ENCODE results near the gene PRR4. TPM values are rescaled to one million over a fixed set of nuclear protein-coding genes. Genes with fewer than 3 reads are reported as not detected.

The PRR4 gene
- total RNA-seq, 1 donor from 2014 or later = 1.2 TPM

DNA sequence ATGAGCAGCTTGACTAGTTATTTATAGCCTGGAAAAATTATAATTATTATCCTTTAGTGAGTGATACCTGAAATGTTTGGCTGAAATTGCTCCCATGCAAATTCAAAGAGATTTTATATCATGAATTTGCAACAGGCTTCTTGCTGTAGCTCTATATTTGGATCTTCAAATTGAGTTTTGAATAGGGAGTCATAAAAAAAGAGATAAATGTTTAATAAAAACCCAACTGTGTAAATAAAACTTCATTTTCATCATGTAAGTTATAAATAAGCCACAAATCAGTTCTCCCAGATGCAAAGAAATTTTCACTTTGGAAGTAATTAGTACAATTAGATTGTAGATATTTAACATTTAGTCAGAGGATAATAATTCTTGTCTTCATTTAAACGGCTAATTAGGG, 42.1 kb downstream of the PRR4 start, which contains the start of gene TAS2R8:
Gene TAS2R8, minus strand, starts transcription at position 101 of the 400 bp plus-strand sequence. CDS start 306 bp downstream, outside the sequence.
- FAIRE-seq (no peak), DNase-seq (ENCODE audit: low spot score in 2 of 2) (no peak)

DNA sequence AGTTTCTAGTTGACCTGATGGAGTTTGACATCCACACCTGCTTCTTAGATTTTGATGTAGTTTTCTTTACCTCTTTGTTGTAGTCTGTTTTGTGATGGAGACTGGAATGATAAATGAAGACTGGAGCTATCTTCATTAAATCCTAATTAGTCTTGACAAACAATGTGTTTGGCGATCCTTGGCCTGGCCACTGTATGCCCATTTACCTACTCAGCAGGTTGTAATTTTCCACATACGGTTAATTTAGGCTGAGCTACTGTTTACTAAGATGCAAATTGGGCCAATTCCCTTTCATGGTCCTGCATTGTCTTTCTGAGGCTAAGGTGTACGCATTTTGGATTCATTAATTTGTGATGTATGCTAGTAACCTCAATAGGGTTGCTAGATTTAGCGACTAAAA, 46.7 kb downstream of the PRR4 start, which contains the start of gene TAS2R7:
Gene TAS2R7, minus strand, starts transcription at position 41 of the 400 bp plus-strand sequence. CDS start 57 bp downstream, outside the sequence.
- no peak for DNase-seq (ENCODE audit: low spot score in 2 of 2)
- no peak for FAIRE-seq

DNA sequence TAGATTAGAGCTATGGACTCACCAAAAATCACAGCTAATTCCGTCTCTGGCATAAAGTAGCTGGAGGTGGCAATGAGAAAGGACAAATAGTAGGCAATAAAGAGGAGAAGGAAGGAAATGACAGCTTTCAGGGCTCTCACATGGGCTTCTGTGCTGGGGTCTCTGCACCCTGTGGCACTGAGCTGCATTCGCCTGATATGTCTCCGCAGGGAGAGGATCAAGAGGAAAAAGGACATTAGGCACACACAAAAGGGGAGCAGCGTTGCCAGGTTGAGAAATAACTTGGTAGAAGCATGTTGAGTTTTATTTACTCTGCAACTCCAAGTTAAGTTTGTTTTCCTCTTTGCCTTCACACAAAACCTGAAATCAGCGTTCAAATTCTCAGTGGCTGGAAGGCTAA, 47.5 kb downstream of the PRR4 start:
- no peak for DNase-seq (ENCODE audit: low spot score in 2 of 2)
- no peak for FAIRE-seq

Small RNA genes lying within 50 kb of the gene (small RNA-seq; reads per million reads assigned to genes)
- gene PRR4 = not detected

Other genes with a start within 250 kb of the PRR4 start
- 18.3 TPM for gene MAGOHB, start 235.9 kb downstream of the PRR4 start, total RNA-seq
- gene STYK1, start 175.4 kb downstream of the PRR4 start, total RNA-seq = 2.9 TPM
- 6.9 TPM for gene YBX3, start 126.2 kb downstream of the PRR4 start, total RNA-seq
- 0.41 TPM for gene TAS2R7, start 46.8 kb downstream of the PRR4 start, total RNA-seq
- under 0.01 TPM for gene TAS2R8, start 42.2 kb downstream of the PRR4 start, total RNA-seq
- 0.41 TPM for gene TAS2R9, start 39.3 kb downstream of the PRR4 start, total RNA-seq
- 2.4 TPM for gene TAS2R10, start 23.1 kb downstream of the PRR4 start, total RNA-seq
- gene PRH1, start 34.8 kb upstream of the PRR4 start, total RNA-seq = 42.0 TPM
- gene TAS2R13, start 60.1 kb upstream of the PRR4 start, total RNA-seq = 2.4 TPM
- not detected for gene PRH2, start 79.8 kb upstream of the PRR4 start, total RNA-seq
- gene TAS2R14, start 89.8 kb upstream of the PRR4 start, total RNA-seq = 5.3 TPM
- 3.7 TPM for gene TAS2R50, start 137.4 kb upstream of the PRR4 start, total RNA-seq
- 6.9 TPM for gene TAS2R20, start 148.8 kb upstream of the PRR4 start, total RNA-seq
- gene TAS2R19, start 173.1 kb upstream of the PRR4 start, total RNA-seq = 6.9 TPM
- 7.3 TPM for gene TAS2R31, start 181.9 kb upstream of the PRR4 start, total RNA-seq
- 1.6 TPM for gene TAS2R46, start 212.8 kb upstream of the PRR4 start, total RNA-seq
- 3.7 TPM for gene TAS2R43, start 242.8 kb upstream of the PRR4 start, total RNA-seq